HUES64 (cell line): ENCODE measurements around the gene FOXN3.

Experiments
- H3K27ac ChIP-seq: 2 replicates; pipeline ENCODE4 v1.7.0; 2013; ENCODE audit warnings: low read depth, low read length, inconsistent platforms
- H3K27me3 ChIP-seq: 2 replicates; pipeline ENCODE4 v1.6.1; 2013; ENCODE audit warnings: mild to moderate bottlenecking, low read length; ENCODE audit not compliant: insufficient read depth
- H3K36me3 ChIP-seq: 2 replicates; pipeline ENCODE4 v1.6.1; 2013; ENCODE audit warnings: mild to moderate bottlenecking, low read length; ENCODE audit not compliant: insufficient read depth
- H3K4me1 ChIP-seq: 2 replicates; pipeline ENCODE4 v1.6.1; 2013; ENCODE audit warnings: mild to moderate bottlenecking, low read length, moderate library complexity; ENCODE audit not compliant: insufficient read depth
- H3K4me3 ChIP-seq: 2 replicates; pipeline ENCODE4 v1.5.1; 2013; ENCODE audit warnings: mild to moderate bottlenecking, low read length, moderate library complexity
- H3K9ac ChIP-seq: 2 replicates; pipeline ENCODE4 v1.6.1; 2013; ENCODE audit warnings: mild to moderate bottlenecking, low read depth, low read length
- H3K9me3 ChIP-seq: 2 replicates; pipeline ENCODE4 v1.6.1; 2013; ENCODE audit warnings: low read depth, low read length; ENCODE audit not compliant: insufficient read depth
- WGBS: fragments of 150-250, 120-280 bp; methylation state at CpG from one replicate; pipeline ENCODE4 v1.1.7; 2013; ENCODE audit warnings: missing lambda C conversion rate; 5-methylcytosine and 5-hydroxymethylcytosine counted together

Gene FOXN3

GRCh38 chr14:89392181-89392580, 24.9 kb downstream of the FOXN3 start:
- Histone ChIP-seq H3K9me3 (no peaks in the 10 kb centered on the region), H3K27ac (no peak overlapping the region), H3K36me3 (peaks cover 2% of the 10 kb centered on the region; the same call in 1 of the 2 replicates), H3K27me3 (no peaks in the 10 kb centered on the region), H3K9ac (no peak overlapping the region), H3K4me3 (no peak overlapping the region), H3K4me1 (peaks cover 37% of the 10 kb centered on the region)
- 81% methylated on average over 5 of the region's 5 CpGs for WGBS

GRCh38 chr14:89391556-89391955, 25.5 kb downstream of the FOXN3 start:
- no peaks in the 10 kb centered on the region for H3K27me3 ChIP-seq
- peaks cover 40% of the 10 kb centered on the region for H3K4me1 ChIP-seq
- H3K27ac ChIP-seq: no peak overlapping the region
- H3K9ac ChIP-seq: no peak overlapping the region
- H3K36me3 ChIP-seq: peaks cover 2% of the 10 kb centered on the region; the same call in 1 of the 2 replicates
- no peaks in the 10 kb centered on the region for H3K9me3 ChIP-seq
- no peak overlapping the region for H3K4me3 ChIP-seq
- WGBS: 90% methylated on average over 8 of the region's 8 CpGs

- Histone ChIP-seq H3K9me3 (no peaks in the 10 kb centered on the region), H3K4me3 (no peak overlapping the region), H3K27me3 (no peaks in the 10 kb centered on the region), H3K27ac (no peak overlapping the region), H3K36me3 (peaks cover 2% of the 10 kb centered on the region; the same call in 1 of the 2 replicates), H3K9ac (no peak overlapping the region), H3K4me1 (peaks cover 44% of the 10 kb centered on the region)
- WGBS: 93% methylated on average over 9 of the region's 9 CpGs
Measured at GRCh38 chr14:89391123-89391522, 25.9 kb downstream of the FOXN3 start.

GRCh38 chr14:89388853-89389252, 28.2 kb downstream of the FOXN3 start:
- no peaks in the 10 kb centered on the region for H3K9me3 ChIP-seq
- peaks cover 6% of the 10 kb centered on the region; the same call in 1 of the 2 replicates for H3K36me3 ChIP-seq
- H3K4me1 ChIP-seq: peaks cover 47% of the 10 kb centered on the region
- H3K27ac ChIP-seq: no peak overlapping the region
- WGBS: 79% methylated on average over 4 of the region's 5 CpGs
- no peak overlapping the region for H3K4me3 ChIP-seq
- H3K27me3 ChIP-seq: no peaks in the 10 kb centered on the region
- H3K9ac ChIP-seq: no peak overlapping the region

GRCh38 chr14:89387922-89388685, 28.9 kb downstream of the FOXN3 start:
- peaks cover 6% of the 10 kb centered on the region; the same call in 1 of the 2 replicates for H3K36me3 ChIP-seq
- no peaks in the 10 kb centered on the region for H3K9me3 ChIP-seq
- no peak overlapping the region for H3K27ac ChIP-seq
- H3K27me3 ChIP-seq: no peaks in the 10 kb centered on the region
- H3K9ac ChIP-seq: no peak overlapping the region
- no peak overlapping the region for H3K4me3 ChIP-seq
- peaks cover 47% of the 10 kb centered on the region for H3K4me1 ChIP-seq
- WGBS: 90% methylated on average over 15 of the region's 15 CpGs

- Histone ChIP-seq H3K27ac (no peak overlapping the region), H3K27me3 (no peaks in the 10 kb centered on the region), H3K4me3 (no peak overlapping the region), H3K36me3 (peaks cover 6% of the 10 kb centered on the region; the same call in 1 of the 2 replicates), H3K4me1 (peaks cover 38% of the 10 kb centered on the region), H3K9me3 (no peaks in the 10 kb centered on the region), H3K9ac (no peak overlapping the region)
- WGBS: 89% methylated on average over 9 of the region's 9 CpGs
Measured at GRCh38 chr14:89386212-89386886, 30.7 kb downstream of the FOXN3 start.

GRCh38 chr14:89384636-89385035, 32.4 kb downstream of the FOXN3 start:
- Histone ChIP-seq H3K27me3 (no peaks in the 10 kb centered on the region), H3K36me3 (peaks cover 6% of the 10 kb centered on the region; the same call in 1 of the 2 replicates), H3K27ac (no peak overlapping the region), H3K9me3 (peaks cover 5% of the 10 kb centered on the region; the same call in 1 of the 2 replicates), H3K9ac (no peak overlapping the region), H3K4me3 (no peak overlapping the region), H3K4me1 (peaks cover 22% of the 10 kb centered on the region)
- WGBS: 90% methylated on average over 3 of the region's 3 CpGs

GRCh38 chr14:89384023-89384422, 33.0 kb downstream of the FOXN3 start:
- 96% methylated on average over 3 of the region's 3 CpGs for WGBS
- H3K27ac ChIP-seq: no peak overlapping the region
- H3K36me3 ChIP-seq: peaks cover 6% of the 10 kb centered on the region; the same call in 1 of the 2 replicates
- no peak overlapping the region for H3K9ac ChIP-seq
- H3K27me3 ChIP-seq: no peaks in the 10 kb centered on the region
- peaks cover 5% of the 10 kb centered on the region; the same call in 1 of the 2 replicates for H3K9me3 ChIP-seq
- peaks cover 15% of the 10 kb centered on the region for H3K4me1 ChIP-seq
- H3K4me3 ChIP-seq: no peak overlapping the region

- WGBS: 92% methylated on average over 12 of the region's 14 CpGs
- H3K27me3 ChIP-seq: no peaks in the 10 kb centered on the region
- H3K4me3 ChIP-seq: no peak overlapping the region
- H3K9ac ChIP-seq: no peak overlapping the region
- peaks cover 7% of the 10 kb centered on the region for H3K36me3 ChIP-seq
- peaks cover 5% of the 10 kb centered on the region; the same call in 1 of the 2 replicates for H3K9me3 ChIP-seq
- H3K4me1 ChIP-seq: peaks cover 13% of the 10 kb centered on the region
- no peak overlapping the region for H3K27ac ChIP-seq
Measured at GRCh38 chr14:89382901-89383845, 33.9 kb downstream of the FOXN3 start.

- H3K4me1 ChIP-seq: peaks cover 13% of the 10 kb centered on the region
- H3K9ac ChIP-seq: no peak overlapping the region
- H3K4me3 ChIP-seq: no peak overlapping the region
- WGBS: 96% methylated on average over 5 of the region's 5 CpGs
- H3K9me3 ChIP-seq: peaks cover 5% of the 10 kb centered on the region; the same call in 1 of the 2 replicates
- H3K36me3 ChIP-seq: peaks cover 11% of the 10 kb centered on the region
- H3K27ac ChIP-seq: no peak overlapping the region
- no peaks in the 10 kb centered on the region for H3K27me3 ChIP-seq
Measured at GRCh38 chr14:89382487-89382886, 34.5 kb downstream of the FOXN3 start.
